GM18909 (cell line): ENCODE measurements around the gene GOLGA8G.
"Not testable (repeated sequence)": the region's sequence is repeated elsewhere in the genome, so short reads cannot be mapped to it uniquely, and the experiment has no call there.

Source experiments
- ATAC-seq: cut with Tn5 transposase; IDR thresholded peaks from one replicate; pipeline ENCODE4 v1.9.1; 2021; ENCODE audit warnings: mild to moderate bottlenecking; ENCODE audit not compliant: unreplicated experiment, poor library complexity

GOLGA8G gene

GRCh38 chr15:28532954-28533353, at the start of gene GOLGA8G:
GOLGA8G (minus strand) TSS chr15:28532971; CDS start chr15:28532909, 62 bp downstream.
- not testable (repeated sequence) for ATAC-seq

- not testable (repeated sequence) for ATAC-seq
These were observed 40.6 kb upstream of the GOLGA8G start for GRCh38 chr15:28573351-28573750.

GRCh38 chr15:28553268-28553667, 20.5 kb upstream of the GOLGA8G start, which contains the start of gene GOLGA6L25:
GOLGA6L25 (plus strand) TSS chr15:28553568; CDS start chr15:28553629, 61 bp downstream.
- not testable (repeated sequence) for ATAC-seq

DNA sequence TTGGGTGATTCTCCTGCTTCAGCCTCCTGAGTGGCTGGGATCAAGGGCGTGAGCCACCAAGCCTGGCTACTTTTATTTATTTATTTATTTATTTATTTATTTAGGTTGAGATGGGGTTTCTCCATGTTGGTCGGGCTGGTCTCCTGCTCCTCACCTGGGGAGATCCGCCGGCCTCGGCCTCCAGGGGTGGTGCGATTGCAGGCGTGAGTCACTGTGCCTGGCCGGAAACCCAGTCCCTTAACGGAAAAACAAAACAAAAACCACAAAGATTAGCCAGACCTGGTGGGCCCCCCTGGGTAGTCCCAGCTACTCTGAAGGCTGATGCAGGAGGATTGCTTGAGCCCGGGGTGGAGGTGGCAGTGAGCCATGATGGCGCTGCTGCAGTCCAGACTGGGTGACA, 17.6 kb downstream of the GOLGA8G start:
- not testable (repeated sequence) for ATAC-seq

- not testable (repeated sequence) for ATAC-seq
These were observed 18.6 kb downstream of the GOLGA8G start for GRCh38 chr15:28514128-28514527.

DNA sequence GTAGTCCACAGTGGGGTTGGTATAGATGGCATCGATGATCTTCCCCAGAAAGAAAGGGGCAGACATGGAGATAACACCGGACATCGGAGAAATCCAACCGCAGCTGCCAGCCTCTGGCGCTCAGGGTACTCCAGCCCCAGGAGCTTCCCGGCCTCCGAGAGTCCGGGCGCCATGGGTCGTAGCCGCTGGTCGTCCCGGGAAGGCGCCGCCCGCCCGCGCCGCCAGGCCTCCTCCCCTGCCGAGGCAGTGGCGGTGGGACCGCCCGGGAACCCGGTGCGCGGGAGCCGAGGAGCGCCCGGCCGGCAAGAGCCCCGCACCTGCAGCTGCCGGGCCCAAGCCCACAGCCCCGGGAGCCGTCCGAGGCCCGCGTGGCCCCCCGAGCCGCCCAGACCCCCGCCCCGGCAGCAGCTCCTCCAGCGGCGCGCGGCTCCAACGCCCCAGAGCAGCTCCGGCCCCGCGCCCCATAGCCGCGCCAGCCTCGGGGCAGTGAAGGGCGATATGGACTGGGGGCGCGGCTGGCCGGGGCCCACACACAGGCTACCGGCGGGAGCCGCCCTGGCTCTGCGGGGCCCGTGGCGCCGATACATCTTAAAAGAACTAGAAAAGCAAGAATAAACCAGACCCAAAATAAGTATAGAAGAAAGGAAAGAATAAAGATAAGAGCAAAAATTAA, 24.4 kb downstream of the GOLGA8G start:
- not testable (repeated sequence) for ATAC-seq

DNA sequence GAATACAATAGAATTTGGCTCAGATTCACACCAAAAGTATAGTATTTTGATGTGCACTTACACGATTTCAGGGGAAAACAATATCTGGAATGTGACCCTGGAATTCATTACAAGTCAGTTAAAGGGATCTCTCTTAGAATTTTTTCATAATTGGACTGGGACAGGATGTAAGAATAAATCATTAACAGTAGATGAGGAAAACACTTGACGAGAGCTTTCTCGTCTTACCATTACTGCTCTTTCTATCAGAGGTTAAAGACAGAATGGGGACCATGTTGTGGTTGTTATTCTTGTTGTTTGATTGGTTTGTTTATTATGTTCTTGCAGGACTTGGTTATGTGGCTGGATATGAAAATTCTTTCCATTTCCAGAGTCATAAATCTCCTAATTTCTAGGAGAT, 51.4 kb downstream of the GOLGA8G start:
- peak; percentile 50 for ATAC-seq
